ENCODE data around the gene AIRE.

Gene AIRE

DNA sequence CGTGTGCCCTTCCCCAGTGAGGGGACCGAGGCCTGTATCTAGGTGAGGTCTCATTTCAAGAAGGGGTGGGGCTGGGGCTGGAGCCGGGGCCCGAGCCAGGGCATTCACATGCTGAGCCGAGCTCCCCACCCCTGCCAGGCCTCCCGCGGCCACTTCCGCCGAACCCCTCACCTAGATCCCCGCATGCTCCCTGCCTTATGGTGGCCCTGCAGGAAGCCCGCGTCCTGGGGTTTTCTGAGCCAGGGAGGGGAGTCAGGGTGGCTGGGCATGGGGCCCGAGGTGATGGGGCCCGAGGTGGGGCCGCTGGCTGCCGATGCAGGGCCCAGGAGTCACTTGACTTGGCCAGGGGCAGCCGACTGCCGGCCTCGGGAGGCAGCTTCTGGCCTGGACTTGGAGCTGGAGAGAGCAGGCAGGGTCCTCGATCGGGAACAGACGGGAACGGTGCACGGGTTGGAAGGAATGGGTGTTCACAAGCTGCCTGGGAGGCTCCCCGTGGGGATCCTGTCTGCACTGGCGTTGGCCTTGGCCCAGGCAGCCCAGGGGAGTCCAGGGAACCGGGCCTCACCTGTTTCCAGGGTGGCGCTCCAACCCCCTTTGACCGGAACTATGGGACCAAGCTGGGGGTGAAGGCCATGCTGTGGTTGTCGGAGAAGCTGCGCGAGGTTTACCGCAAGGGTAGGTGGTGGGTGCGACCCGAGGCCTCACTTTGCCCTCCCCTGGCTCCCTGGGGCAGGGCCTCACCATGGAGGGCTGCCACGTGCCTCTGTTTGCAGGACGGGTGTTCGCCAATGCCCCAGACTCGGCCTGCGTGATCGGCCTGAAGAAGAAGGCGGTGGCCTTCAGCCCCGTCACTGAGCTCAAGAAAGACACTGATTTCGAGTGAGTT lies 40.0 kb downstream of the AIRE start:
- DNase-seq = no peak

DNA sequence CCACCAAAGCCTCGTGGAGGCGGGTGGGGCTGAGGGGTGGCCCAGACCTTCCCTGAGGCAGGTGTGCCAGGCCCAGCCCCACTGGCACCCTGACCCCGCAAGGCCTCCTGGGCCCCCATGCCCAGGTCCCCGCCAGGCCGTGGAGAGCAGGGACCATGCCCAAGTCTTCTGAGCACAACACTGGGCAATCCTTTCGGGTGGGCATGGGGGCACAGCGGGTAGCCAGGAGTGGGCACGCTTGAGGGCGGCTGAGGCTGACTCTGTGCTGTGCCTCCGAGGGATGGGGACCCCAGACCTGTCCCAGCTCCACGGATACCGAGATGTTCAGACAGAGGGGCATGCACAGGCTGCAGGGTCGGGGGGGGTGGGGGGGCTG lies 40.6 kb downstream of the AIRE start:
- DNase-seq = no peak

DNA sequence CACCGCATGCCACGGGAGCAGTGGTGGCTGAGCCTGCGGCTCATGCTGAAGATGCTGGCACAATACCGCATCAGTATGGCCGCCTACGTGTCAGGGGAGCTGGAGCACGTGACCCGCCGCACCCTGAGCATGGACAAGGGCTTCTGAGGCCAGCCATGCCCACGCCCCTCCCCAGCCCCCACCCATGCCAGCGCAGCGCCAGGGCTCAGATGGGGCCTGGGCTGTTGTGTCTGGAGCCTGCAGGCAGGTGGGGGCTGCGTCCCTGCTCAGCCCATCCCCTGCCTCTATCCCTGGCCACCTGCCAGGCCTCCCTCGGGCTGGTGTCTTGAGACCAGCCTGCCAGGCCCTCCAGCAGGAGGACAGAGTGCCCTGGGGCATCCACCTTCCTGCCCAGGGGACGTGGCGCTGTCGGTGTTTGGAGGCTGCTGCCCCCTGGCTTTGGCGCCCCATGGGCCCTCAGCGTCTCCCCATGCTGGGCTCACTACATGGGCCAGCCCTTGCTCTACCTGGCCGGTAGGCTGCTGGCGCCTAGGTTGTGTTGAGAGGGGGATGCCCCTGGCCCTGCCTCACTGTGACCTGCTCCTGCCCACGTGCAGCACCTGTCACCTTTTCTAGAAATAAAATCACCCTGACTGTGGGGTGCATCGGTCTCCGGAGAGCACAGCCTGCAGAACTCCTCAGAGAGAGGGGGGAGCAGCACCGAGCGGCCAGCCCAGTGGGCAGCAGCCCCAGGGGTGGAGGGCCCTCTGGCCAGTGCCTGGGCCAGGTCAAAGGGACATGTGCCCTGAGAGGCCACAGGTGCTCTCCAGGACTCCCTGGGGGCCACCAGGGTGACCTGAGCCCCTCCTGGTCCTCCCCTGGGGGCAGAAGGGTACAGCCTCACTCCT lies 41.3 kb downstream of the AIRE start:
- no peak for DNase-seq

DNA sequence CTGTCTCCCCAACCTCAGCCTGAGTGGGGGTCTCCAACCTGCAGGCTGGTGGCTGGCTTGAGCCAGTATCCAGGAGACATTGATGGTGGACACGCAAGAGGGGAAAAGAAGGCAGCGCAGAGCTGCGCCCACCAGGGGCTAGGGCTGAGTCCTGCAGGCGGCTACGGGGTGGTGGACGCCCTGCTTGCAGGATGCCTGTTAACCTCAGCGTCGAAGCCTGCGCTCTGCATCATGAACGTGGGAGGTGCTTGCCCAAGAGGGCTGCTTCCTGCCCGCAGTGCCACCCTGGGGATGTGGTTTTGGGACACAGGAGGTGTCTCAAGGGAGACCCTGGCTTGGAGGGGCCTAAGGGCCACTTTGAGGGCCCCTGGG lies 41.9 kb downstream of the AIRE start:
- DNase-seq = no peak

DNA sequence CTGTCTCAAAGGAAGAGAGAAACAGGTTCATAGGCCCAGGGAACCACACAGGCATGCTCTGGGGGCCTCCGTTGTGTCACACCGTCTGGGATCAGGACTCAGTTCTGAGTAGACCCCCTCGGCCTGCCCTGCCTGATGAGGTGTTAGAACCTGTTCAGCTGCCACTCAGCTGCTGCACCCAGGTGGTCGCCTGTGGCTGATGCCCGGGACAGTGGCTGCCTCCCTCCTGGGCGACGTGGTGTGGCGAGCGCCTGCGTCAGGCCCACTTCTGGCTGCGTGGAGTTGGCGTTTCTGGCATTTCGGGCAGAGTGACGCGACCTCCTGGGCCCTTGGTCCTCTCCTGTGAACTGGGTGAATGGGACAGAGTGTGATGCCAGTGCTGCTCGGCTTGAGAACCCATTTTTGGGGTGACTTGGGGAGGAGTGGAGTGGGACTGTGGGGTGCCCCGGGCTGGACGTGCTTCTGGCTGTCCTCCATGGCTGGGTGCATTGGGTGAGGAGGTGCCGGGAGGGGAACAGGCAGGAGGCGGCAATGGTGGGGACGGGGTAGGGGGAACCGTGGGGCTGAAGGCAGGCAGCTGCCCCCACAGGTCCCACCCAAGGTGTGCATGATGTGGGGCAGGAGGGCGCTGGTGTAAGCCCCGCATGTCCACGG lies 42.7 kb downstream of the AIRE start:
- DNase-seq = no peak

DNA sequence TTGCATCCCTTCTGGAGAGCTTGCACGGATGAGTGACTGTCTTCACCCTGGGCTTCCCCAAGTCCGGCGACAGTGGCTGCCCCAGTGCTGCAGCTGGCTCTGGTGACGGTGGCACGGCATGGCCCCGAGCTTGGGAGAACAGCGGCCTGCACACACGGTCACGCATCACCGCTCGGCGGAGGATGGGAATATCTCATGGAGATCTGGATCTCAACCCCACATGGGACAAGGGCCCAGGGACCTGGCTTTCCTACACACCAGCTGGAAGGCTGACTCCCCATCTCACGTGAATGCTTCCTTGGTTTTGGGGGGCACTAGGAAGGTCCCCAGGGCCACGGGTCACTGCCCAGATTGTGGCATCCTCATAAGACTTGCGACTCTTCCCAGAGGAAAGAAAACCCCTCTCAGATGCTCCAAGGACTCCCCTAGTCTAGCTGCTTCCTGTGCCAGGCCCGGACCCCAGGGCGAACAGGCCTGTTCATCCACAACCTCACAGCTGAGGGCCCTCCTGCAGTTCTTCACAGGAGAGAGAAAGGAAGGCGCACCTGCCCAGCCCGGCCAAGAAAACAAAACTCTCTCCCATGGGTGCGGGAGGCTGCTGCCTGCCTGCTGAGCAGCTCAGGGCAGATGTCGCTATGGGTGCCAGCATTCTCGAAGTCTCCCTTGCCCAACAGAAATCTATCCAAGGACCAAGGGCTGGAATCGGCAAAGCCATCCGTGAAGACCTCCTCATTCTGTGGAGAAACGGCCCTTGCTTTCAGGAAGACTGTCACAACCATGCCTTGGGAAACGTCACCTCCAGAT lies 43.6 kb downstream of the AIRE start:
- no peak for DNase-seq

DNA sequence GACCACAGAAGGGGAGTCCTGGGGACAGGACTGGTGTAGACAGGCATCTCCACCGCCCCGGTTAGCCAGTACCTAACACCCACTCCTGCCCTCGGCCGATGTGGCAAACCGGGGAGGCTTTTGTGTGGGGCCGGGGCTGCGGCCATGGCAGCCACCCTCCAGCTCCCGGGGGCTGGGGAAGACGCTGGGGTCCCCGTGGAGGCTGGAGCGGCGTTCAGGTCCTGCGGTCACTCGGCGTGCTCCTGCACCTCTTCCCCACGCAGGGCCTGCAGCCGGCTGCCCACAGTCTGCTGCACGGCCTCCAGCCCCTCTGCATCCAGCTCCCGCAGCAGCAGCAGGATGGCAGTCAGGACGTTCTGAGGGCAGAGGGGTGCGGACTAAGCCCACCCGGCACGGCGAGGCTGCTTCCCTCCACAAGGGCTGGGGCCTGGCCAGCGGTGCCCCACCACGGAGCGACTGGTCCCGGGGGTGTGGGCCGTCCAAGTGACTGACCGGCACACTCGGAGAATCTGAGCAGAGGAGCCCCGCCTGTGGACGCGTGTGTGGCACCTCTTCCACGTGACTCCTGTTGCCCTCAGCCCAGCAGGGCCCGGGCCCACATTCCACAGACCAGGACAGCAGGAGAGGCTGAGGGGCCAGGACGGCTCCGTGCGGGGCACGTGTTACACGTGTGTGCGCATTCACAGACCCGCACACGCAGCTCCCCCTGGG lies 44.5 kb downstream of the AIRE start:
- no peak for DNase-seq

DNA sequence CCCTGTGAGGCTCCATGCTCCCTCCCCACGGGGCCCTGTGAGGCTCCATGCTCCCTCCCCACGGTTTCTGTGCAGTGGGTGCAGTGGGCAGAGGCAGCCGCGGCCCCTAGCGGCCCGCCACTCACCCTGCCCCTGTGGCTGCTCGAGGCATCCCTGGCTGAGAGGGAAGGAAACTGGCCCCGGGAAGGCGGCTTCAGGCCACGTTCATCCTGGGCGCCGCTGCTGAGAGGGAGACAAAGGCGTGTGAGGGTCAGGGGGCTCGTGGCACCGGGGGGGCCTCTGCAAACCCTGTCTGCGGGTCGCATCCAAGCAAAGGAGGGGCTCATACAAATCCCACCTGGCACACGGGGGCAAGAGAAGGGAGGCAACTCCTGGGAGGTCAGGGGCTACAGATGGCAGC lies 45.0 kb downstream of the AIRE start:
- no peak for DNase-seq

DNA sequence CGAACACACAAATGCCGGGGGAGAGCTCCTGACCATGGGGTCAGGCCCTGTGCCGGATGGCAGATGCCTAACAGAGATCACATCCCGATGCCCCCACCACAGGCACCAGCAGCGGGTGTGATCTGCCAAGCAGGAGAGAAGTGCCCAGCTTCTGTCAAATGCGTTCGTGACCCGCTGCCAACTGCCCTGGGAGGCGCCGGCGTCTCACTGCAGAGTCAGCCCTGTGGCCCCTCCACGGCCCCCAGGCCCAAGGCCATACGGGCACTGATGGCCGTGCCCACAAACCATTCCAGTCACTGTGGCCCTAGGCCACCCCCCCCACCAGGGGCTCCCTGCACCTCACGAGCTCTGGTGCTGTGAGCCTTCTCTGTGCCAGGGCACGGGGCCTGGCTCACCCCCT lies 45.5 kb downstream of the AIRE start:
- DNase-seq = no peak

DNA sequence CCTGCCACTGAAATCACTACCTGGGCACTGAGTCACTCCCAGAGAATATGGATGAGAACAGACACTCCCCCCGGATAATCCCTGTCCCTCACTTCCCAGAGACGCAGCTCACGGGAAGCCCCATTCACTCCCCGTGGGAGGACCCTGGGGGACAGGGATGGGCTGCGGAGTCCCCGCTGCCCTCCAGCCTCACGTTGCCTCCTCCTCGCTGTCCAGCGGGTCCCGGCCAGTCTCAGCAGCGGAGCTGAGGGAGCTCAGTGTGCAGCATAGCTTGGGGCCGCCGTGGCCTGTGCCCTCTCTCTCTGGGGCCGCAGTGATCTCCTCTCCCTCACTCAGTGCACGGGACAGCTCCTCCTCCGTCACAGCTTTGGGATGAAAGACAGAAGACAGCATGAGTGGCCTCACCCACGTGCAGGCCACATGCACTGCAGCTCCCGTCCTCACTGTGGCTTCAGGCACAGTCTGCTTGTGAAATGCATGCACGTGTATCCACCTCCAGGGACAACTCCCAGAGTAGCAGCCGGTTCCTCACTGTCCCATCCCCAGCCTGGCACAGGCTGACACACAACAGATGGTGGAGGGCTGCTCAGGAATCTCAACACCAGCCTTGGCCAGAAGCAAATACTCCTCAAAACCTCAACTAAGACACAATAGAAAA lies 46.1 kb downstream of the AIRE start:
- DNase-seq = no peak

DNA sequence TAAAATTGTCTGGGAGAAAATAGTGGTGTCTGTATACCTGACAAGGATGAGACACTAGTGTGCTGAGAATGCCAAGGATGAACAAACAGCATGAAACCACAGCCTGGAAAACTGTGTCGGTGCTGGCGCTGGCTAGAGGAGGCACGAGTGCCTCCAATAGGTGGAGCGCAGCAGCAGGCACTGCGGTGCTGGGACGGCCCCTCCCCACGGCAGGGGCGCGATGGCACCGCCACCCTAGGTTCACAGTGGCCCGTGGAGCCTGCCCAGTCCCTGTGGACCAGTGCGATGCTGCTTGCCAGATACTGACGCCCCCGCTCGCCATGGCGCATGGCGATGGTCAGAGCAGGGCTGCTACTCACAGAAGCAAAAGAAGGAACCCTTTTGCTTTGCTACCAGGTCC lies 46.7 kb downstream of the AIRE start:
- no peak for DNase-seq

DNA sequence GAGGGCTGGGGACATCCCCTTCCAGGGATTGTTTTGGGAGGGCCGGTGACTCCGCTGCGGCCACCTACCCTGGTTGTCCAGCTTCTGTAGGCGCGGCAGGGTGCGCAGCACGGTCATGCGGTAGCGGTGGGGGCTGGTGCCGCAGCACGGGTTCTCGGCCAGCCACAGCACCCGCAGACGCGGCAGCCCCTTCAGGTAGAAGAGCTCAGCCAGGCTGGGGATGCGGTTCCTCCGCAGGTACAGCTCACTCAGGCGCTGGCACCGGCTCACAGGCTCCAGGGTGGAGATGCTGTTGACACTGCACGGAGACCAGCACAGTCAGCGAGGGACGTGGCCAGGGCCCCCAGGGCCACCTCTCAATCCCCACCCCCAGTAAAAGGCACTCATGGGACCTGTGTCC lies 47.3 kb downstream of the AIRE start:
- no peak for DNase-seq

DNA sequence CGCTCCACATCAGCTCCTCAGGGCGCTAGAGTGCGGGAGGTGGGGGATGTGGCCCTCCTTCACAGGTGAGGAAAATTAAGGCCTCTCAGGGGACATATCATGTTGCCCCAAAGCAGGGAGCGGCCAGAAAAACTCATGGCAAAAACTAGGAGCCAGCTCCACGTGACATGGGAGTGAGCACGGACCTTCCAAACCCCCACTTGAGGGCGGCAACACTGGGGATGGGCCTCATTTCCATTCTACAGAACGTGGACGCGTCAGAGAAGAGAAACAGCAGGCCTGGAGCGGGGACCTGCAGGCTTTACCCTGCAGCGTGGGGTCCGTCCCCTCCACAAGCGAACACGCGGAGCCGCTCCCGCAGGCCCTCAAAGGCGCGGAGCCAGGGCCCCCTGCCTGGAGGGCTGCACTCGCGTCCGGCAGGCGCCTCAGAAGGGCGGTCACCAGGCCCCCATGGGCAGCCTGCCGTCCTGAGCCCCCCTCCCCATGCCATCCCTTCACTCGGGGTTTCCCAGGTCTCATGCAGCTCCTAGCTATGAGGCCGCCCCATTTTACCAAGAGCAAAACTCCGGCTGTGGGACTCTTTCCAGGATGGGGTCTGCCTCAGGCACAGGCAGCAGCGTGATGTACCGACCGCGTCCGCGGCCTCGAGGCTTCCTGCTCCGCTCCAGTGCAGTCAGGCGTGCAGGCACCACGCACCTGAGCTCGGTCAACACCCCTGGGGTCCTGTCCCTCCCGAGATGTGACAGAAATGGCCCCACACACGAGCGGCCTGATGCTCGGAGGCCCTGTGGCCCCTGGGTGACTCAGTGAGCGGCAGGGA lies 48.0 kb downstream of the AIRE start:
- no peak for DNase-seq

DNA sequence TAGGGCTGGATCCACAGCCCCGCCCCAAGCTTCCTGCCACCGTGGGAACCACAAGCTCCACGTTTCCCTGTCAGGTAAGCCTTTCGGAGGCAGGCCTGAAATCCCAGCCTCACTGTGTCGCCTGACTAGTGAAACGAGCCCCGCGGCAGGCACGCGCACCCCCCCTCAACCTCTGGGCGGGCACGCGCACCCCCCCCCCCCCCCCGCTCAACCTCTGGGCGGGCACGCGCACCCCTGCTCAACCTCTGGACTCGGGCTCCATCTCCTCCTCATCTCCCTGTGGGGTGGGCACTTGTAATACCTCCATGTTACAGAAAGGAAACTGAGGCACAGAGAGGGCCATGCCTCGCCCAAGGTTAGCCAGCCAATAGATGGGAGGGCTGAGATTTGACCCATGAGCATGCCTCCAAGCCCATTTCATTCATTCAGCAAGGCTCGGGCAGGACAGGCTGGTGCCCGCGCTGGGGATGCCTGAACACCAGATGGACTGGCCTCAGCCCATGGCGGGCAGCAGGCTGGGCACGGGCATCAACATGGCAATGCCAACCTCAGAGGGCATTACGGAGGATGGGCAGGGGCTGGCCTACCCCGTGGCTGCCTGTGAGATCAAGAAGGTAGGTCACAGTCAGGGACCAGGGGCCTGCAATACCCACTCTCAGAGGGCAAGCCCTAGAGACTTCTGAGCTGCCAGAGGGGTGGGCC lies 48.8 kb downstream of the AIRE start:
- DNase-seq = no peak

DNA sequence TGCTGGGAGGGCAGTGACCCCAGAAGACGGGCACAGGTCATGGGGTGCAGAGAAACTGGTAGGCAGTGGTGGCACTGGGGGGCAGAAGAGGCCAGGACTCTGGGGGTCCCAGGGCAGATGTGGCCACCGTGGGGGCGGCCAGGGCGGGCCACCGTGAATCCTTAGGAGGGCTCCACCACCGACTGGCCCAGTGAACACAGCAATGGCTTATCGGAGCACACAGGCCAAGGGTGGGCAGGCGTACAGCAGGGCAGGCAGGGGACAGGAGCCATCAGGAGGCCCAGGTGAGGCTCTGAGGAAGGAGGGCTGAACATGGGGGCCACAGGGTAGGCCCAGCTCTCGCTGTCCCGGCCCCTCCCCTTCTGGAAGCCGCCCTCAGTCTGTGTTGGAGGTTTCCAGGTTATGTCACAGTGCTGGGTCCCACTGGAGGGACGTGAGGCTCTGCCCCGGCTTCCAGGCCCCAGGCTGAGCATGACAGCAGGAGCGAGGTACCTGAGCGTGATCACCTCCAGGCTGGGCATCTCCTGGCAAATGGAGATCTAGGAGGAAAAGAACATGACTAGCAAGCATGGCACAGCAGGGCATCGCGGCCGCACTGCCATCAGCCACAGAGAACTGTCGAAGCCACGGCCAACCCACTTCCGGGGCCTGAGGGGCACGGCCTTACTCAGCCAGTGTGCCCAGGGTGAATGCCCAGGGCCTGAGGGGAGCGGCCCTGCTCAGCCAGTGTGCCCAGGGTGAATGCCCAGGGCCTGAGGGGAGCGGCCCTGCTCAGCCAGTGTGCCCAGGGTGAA lies 49.8 kb downstream of the AIRE start:
- no peak for DNase-seq

DNA sequence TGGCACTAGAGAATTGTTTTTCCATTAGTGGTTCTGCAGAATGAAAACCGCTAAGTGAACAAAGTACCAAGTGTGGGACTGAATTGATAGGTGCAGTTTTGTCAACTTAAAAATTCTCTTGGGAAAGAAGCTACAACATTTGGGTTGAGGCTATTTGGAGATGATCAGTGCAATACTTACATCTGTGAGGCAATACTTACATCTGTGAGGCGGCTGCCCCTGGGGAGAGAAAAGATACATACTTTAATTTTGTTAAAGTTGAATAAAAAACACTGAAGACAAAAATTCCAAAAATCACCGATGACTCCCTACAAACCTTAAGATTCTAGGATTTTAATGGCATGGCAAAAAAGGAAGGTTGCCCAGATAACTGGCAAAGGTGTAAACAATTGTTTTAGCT lies 51.8 kb downstream of the AIRE start:
- no peak for DNase-seq

DNA sequence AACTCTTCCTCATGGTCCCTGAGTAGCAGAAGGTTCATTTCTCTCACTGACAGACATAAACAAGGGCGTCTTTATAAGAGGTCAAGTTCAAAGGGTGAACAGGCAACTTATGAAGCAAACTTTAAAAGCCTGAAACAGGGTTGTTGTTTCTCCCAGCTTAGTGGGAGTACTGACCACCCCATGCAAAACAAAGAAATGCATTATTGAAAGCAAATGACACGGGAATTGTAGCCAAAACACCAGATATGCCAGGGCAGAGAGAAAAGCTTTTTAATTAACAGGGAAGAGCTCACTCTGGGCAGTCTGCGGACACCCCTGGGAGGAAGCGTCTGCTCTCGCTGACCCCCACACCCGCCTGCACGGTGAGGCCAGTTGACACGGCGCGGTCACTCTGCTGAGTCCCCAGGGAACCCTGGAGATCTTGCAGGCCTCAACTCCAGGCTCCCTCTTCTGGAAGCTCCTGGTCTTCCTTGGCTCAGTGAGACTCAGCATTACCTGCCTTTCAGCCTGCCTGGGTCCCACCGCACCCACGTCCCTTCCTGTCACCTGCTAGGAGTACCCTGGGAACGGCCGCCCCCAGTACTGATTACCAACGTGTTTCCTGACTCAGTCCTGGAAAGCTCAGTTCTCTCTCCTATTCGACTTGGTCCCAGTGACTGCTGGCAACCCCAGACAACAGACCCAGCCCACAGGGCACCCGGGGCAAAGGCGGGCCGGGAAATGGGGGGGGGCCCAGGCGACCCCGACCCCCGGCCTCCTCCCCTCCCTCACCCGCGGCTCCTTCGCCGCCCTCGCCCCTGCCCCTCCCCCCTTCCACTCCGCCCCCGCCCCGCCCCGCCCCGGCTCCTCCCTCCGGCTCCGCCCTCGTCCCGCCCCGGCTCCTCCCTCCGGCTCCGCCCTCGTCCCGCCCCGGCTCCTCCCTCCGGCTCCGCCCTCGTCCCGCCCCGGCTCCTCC lies 52.5 kb downstream of the AIRE start:
- DNase-seq = peak; percentile 47
